RWPE1 (cell line): ENCODE measurements around the gene HPS5.
"Not testable (repeated sequence)": the region's sequence is repeated elsewhere in the genome, so short reads cannot be mapped to it uniquely, and the experiment has no call there.

ENCODE experiments used
- CTCF ChIA-PET: fragments of 350-600 bp; sonication (Branson Sonifier 250); formaldehyde crosslinking; extraction: SDS; loops from one replicate; lab custom pipeline; 2021; lab: Yijun Ruan, JAX
- POLR2A ChIA-PET: fragments of 400-600 bp; formaldehyde crosslinking; extraction: SDS; loops from one replicate; lab custom pipeline; 2020; ENCODE audit warnings: antibody characterized with exemption; ENCODE audit not compliant: low non-redundant PET; lab: Yijun Ruan, JAX
- DNase-seq: peaks from one replicate; pipeline ENCODE4 v3.0.0; 2012; ENCODE audit warnings: low spot score
- H3K27ac ChIP-seq: fragments of 450-650 bp; 2 replicates; pipeline ENCODE4 v1.5.1; 2017
- CTCF ChIP-seq: fragments of 450-650 bp; conservative IDR thresholded peaks from 2 replicates; pipeline ENCODE4 v1.5.1; 2017; ENCODE audit warnings: low read depth, mild to moderate bottlenecking

HPS5 gene

GRCh38 chr11:18332891-18333290, 11.0 kb upstream of the HPS5 start:
- DNase-seq: no peak
- no peak for TF ChIP-seq CTCF
- POLR2A ChIA-PET: no interaction called here
- H3K27ac ChIP-seq: no peak overlapping the region
- CTCF ChIA-PET: no interaction called here

- CTCF ChIA-PET: no interaction called here
- no peak for TF ChIP-seq CTCF
Observed at GRCh38 chr11:18332302-18332701, 10.4 kb upstream of the HPS5 start.

GRCh38 chr11:18330921-18331320, 9.0 kb upstream of the HPS5 start:
- no peak for DNase-seq
- ChIA-PET CTCF (no interaction called here), POLR2A (interaction anchor here (0.6 kb wide), 1 partner anchor 10 kb away, joined by 5 read pairs; no protein-coding TSS in a partner anchor)
- no peak for TF ChIP-seq CTCF
- H3K27ac ChIP-seq: no peak overlapping the region

More at GRCh38 chr11:18332302-18332701, 10.4 kb upstream of the HPS5 start:
- no peak overlapping the region for H3K27ac ChIP-seq
- POLR2A ChIA-PET: no interaction called here
- no peak for DNase-seq

GRCh38 chr11:18329196-18329870, 7.4 kb upstream of the HPS5 start:
- ChIA-PET CTCF (interaction anchor here (0.7 kb wide), 1 partner anchor 38 kb away, joined by 3 read pairs; no protein-coding TSS in a partner anchor), POLR2A (no interaction called here)
- H3K27ac ChIP-seq: no peak overlapping the region
- TF ChIP-seq CTCF: no peak
- peak; percentile 73 for DNase-seq

GRCh38 chr11:18324381-18324780, 2.4 kb upstream of the HPS5 start:
- DNase-seq: no peak
- TF ChIP-seq CTCF: no peak
- H3K27ac ChIP-seq: no peak overlapping the region
- POLR2A ChIA-PET: no interaction called here
- CTCF ChIA-PET: no interaction called here

GRCh38 chr11:18323881-18324280, 1.9 kb upstream of the HPS5 start:
- CTCF ChIA-PET, POLR2A ChIA-PET, DNase-seq, H3K27ac ChIP-seq: not testable (repeated sequence)

GRCh38 chr11:18322818-18323570, 1.1 kb upstream of the HPS5 start:
- ChIA-PET CTCF (interaction anchor here (0.7 kb wide), 1 partner anchor 68 kb away, joined by 4 read pairs; no protein-coding TSS in a partner anchor), POLR2A (no interaction called here)
- no peak for TF ChIP-seq CTCF
- DNase-seq: no peak
- H3K27ac ChIP-seq: peak overlapping the region; percentile 91
